ENCODE data around the gene PNN. TPM values are rescaled to one million over a fixed set of nuclear protein-coding genes. Genes with fewer than 3 reads are reported as not detected.

Gene PNN
- total and polyA plus RNA-seq, 9 of the 15 experiments (the other 6 are each of a cell fraction or from before 2014, with no cell fraction given) = 30.2 to 188 (median 69.7) TPM

- H3K4me3 ChIP-seq = no peak overlapping the region
- H3K27me3 ChIP-seq (ENCODE audit: control insufficient read depth in 2 of 2, insufficient read depth in 2 of 2, low read length in 2 of 2) = no peaks in the 10 kb centered on the region
- no peaks in the 10 kb centered on the region for H3K9me3 ChIP-seq (replicated peaks; ENCODE audit: control insufficient read depth, insufficient read depth, low read depth, low read length)
- H2AFZ ChIP-seq (ENCODE audit: low read depth, low read length) = no peak overlapping the region
- H3K27ac ChIP-seq (ENCODE audit: extremely low read depth, low read depth, low read length) = no peak overlapping the region
- ChIA-PET CTCF (ENCODE audit: low intra/inter-chr PET ratio) (interaction anchor here (0.5 kb wide), 1 partner anchor 9 kb away, joined by 3 read pairs; no protein-coding TSS in a partner anchor), POLR2A (interaction anchor here (0.6 to 1.8 kb wide), 18 partner anchors 8 to 249 kb away, joined by 3 to 9 read pairs (median 4); partner anchors contain the start of genes FBXO33, GEMIN2, PNN and TRAPPC6B)
- in situ Hi-C loops (cut with MboI) (no loop called here), intact Hi-C loops (cut with micrococcal nuclease) (no loop called here)
- no peak overlapping the region for H3K4me2 ChIP-seq (ENCODE audit: insufficient read depth, low read length)
- BruUV-seq (replicated peaks) = no TSS peak
- H3K79me2 ChIP-seq (ENCODE audit: control insufficient read depth, insufficient read depth, low read length) = no peaks in the 10 kb centered on the region
- no peaks in the 10 kb centered on the region for H4K20me1 ChIP-seq (replicated peaks; ENCODE audit: control insufficient read depth, insufficient read depth, low read length)
- FAIRE-seq (no peak), DNase-seq (ENCODE audit: extremely low read depth in 1 of 4, low spot score in 3 of 4) (no peak), ATAC-seq (peak; percentile 31)
- H3K9me1 ChIP-seq (ENCODE audit: control insufficient read depth, insufficient read depth, low read length) = no peaks in the 10 kb centered on the region
- 53% methylated on average over 5 of the region's 5 CpGs for WGBS (ENCODE audit: insufficient coverage, low coverage, missing lambda C conversion rate)
- H3K36me3 ChIP-seq (ENCODE audit: control insufficient read depth, insufficient read depth, low read length) = peaks cover 42% of the 10 kb centered on the region
- H3K4me1 ChIP-seq (replicated peaks in 1 of 2; ENCODE audit: control insufficient read depth in 2 of 2, insufficient read depth in 2 of 2, low read length in 2 of 2) = no peaks in the 10 kb centered on the region; a peak in 2 of 5 replicates
- no peak overlapping the region for H3K9ac ChIP-seq (ENCODE audit: insufficient read depth in 1 of 2, low read depth in 2 of 2, low read length in 2 of 2)
- TF ChIP-seq ZC3H11A (IDR thresholded peaks at IDR 0.05; ENCODE audit: low read depth, low read length) (no peak), POLR2AphosphoS5 (IDR thresholded peaks at IDR 0.05; ENCODE audit: control insufficient read depth, insufficient read depth, low read depth, low read length) (0 out of 2 replicates have a peak, but pooled peaks have one; percentile 18), POLR2G (IDR thresholded peaks at IDR 0.05; ENCODE audit: low read depth, low read length) (0 out of 2 replicates have a peak, but pooled peaks have one; percentile 33), KHSRP (IDR thresholded peaks at IDR 0.05) (peak; percentile 40; the same call in 1 of the 2 replicates), KLF10 (CRISPR knock-in tag; IDR thresholded peaks at IDR 0.05) (no peak), SUPT5H (IDR thresholded peaks at IDR 0.05) (0 out of 2 replicates have a peak, but pooled peaks have one; percentile 43), CREB1 (IDR thresholded peaks at IDR 0.05) (no peak), CREB1 (CRISPR knock-in tag; IDR thresholded peaks at IDR 0.05) (no peak), NRF1 (conservative IDR thresholded peaks at IDR 0.05 in 1 of 2, IDR thresholded peaks at IDR 0.05 in 1 of 2) (no peak), POLR2H (tag; IDR thresholded peaks at IDR 0.05; ENCODE audit: low read depth) (peak; percentile 48; the same call in 1 of the 2 replicates), POLR2AphosphoS2 (IDR thresholded peaks at IDR 0.05; ENCODE audit: low read length) (peak; percentile 20; the same call in 1 of the 2 replicates), POLR2A (conservative IDR thresholded peaks at IDR 0.05) (peak; percentile 10; the same call in 1 of the 2 replicates)
- TF ChIP-seq, protein P1, sequence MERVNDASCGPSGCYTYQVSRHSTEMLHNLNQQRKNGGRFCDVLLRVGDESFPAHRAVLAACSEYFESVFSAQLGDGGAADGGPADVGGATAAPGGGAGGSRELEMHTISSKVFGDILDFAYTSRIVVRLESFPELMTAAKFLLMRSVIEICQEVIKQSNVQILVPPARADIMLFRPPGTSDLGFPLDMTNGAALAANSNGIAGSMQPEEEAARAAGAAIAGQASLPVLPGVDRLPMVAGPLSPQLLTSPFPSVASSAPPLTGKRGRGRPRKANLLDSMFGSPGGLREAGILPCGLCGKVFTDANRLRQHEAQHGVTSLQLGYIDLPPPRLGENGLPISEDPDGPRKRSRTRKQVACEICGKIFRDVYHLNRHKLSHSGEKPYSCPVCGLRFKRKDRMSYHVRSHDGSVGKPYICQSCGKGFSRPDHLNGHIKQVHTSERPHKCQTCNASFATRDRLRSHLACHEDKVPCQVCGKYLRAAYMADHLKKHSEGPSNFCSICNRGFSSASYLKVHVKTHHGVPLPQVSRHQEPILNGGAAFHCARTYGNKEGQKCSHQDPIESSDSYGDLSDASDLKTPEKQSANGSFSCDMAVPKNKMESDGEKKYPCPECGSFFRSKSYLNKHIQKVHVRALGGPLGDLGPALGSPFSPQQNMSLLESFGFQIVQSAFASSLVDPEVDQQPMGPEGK (CRISPR knock-in tag; IDR thresholded peaks at IDR 0.05; ENCODE audit: borderline replicate concordance) = no peak
Observed at GRCh38 chr14:39185256-39186049, 10.4 kb downstream of the PNN start.

Data from K562 (cell line).